Measurements from ENCODE around the gene SERPINI2.

The SERPINI2 gene, protein sequence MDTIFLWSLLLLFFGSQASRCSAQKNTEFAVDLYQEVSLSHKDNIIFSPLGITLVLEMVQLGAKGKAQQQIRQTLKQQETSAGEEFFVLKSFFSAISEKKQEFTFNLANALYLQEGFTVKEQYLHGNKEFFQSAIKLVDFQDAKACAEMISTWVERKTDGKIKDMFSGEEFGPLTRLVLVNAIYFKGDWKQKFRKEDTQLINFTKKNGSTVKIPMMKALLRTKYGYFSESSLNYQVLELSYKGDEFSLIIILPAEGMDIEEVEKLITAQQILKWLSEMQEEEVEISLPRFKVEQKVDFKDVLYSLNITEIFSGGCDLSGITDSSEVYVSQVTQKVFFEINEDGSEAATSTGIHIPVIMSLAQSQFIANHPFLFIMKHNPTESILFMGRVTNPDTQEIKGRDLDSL

DNA sequence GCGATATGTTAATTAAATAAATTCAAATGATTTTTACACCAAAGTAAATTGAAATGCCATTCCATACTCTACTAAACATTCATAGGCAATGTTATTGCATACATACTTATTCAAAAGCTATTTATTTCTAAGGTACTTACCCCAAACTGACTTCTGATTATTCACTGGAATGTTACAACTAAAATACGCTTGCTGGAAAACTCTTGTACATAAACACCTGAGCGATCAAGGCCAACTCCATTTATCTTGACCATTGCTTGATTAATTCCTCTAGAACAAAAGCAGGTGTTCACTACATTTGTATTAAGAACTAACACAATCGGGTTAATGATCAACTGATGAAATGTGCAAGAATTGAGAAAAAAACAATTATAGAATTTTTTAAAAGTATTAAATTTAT, at the start of gene SERPINI2:
SERPINI2 (minus strand) TSS at position 180 of the 400 bp plus-strand sequence. CDS start 2,208 bp downstream, outside the sequence.
- Histone ChIP-seq H3K4me3 (ENCODE audit: low read depth in 1 of 2, low read length in 1 of 2) (no peak within 1 kb of the TSS), H3K27ac (no peak within 1 kb of the TSS), H3K27me3 (no peaks in the 10 kb centered on the region), H3K36me3 (no peaks in the 10 kb centered on the region), H3K9me3 (no peaks in the 10 kb centered on the region), H3K4me1 (ENCODE audit: control insufficient read depth in 1 of 2, insufficient read depth in 1 of 2, low read depth in 1 of 2, low read length in 1 of 2) (no peaks in the 10 kb centered on the region)
- TF ChIP-seq, protein P1, sequence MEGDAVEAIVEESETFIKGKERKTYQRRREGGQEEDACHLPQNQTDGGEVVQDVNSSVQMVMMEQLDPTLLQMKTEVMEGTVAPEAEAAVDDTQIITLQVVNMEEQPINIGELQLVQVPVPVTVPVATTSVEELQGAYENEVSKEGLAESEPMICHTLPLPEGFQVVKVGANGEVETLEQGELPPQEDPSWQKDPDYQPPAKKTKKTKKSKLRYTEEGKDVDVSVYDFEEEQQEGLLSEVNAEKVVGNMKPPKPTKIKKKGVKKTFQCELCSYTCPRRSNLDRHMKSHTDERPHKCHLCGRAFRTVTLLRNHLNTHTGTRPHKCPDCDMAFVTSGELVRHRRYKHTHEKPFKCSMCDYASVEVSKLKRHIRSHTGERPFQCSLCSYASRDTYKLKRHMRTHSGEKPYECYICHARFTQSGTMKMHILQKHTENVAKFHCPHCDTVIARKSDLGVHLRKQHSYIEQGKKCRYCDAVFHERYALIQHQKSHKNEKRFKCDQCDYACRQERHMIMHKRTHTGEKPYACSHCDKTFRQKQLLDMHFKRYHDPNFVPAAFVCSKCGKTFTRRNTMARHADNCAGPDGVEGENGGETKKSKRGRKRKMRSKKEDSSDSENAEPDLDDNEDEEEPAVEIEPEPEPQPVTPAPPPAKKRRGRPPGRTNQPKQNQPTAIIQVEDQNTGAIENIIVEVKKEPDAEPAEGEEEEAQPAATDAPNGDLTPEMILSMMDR (IDR thresholded peaks at IDR 0.05) = no peak

DNA sequence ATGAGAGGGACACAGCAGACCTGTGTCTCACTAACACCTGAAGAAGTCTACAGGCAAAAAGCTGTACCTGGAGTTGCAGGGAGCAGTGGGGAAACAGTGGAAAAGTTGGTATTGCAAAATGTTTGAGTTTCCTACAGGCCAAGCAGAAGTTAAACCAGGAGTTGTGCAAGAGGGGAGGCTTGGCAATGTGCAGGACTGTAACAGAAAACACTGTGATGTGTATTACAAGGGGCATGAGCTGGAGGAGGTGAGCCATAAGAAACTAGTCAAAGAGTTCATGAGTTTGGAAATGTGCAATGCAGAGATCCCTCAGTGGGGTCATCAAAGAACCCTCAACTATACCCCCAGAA, 47.1 kb upstream of the SERPINI2 start:
- Histone ChIP-seq H3K9me3 (no peaks in the 10 kb centered on the region), H3K4me1 (ENCODE audit: control insufficient read depth in 1 of 2, insufficient read depth in 1 of 2, low read depth in 1 of 2, low read length in 1 of 2) (peaks cover 10 to 13% of the 10 kb centered on the region in 2 experiments)

DNA sequence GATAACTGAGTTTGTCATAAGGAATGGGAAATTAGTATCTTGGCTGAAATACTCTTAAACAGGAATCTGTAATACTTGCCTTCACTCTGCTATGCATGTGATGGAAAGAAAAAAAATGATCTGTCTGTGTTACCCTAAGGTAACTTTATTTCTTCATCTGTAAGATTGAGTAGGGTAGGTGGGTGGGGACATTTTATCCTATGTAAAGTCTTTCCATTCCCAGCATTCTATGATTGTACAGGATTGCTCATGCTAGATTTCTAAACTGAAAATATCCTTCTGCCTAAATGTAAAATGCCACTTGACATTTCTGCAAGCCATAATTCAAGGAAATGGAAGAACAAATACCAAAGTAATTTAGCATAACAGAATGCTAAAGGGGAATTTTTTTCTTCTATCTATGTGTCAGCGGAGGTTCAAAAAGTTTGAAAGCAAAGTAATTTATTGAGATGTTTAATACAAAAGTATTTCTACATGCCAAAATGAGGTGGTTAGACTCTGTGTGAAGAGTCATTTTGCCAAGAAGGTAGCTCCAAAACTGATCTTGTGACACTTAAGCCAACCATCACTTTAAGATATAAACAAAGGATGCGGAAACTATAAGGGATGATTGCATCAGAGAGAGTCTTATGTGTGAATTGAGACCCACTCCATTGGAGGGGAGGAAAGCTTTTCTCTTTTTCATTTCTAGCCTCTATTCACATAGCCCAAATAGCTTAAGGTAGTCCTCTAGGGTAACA, 46.6 kb upstream of the SERPINI2 start:
- TF ChIP-seq, protein P1 (IDR thresholded peaks at IDR 0.05) = no peak
- H3K27me3 ChIP-seq = no peaks in the 10 kb centered on the region
- no peaks in the 10 kb centered on the region for H3K9me3 ChIP-seq
- H3K36me3 ChIP-seq = no peaks in the 10 kb centered on the region
- H3K27ac ChIP-seq = no peak overlapping the region
- no peak overlapping the region for H3K4me3 ChIP-seq (ENCODE audit: low read depth in 1 of 2, low read length in 1 of 2)
- peaks cover 10 to 13% of the 10 kb centered on the region in 2 experiments for H3K4me1 ChIP-seq (ENCODE audit: control insufficient read depth in 1 of 2, insufficient read depth in 1 of 2, low read depth in 1 of 2, low read length in 1 of 2)

More for the DNA sequence above, 47.1 kb upstream of the SERPINI2 start:
- TF ChIP-seq, protein P1 (IDR thresholded peaks at IDR 0.05) = no peak
- Histone ChIP-seq H3K36me3 (no peaks in the 10 kb centered on the region), H3K4me3 (ENCODE audit: low read depth in 1 of 2, low read length in 1 of 2) (no peak overlapping the region), H3K27me3 (no peaks in the 10 kb centered on the region), H3K27ac (no peak overlapping the region)

DNA sequence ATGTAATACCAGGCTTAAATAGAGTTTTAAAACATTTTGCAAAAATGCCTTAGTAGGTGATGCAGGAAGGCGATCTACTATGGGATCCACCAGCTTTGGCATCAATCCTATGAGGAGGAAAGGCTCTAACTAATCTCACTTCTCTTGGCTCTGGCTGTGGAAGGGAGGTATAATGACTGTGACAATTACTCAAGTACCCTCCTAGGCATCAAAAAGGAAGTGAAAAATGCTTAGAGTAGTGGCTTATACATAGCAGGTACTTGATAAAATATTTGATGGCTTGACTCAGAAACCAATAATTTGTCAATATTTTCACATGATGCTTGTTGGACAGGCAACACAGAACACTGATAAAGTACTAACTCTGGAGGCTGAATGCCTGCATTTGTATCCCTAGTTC, 34.1 kb upstream of the SERPINI2 start:
- Histone ChIP-seq H3K4me3 (ENCODE audit: low read depth in 1 of 2, low read length in 1 of 2) (no peak overlapping the region), H3K9me3 (no peaks in the 10 kb centered on the region), H3K27me3 (no peaks in the 10 kb centered on the region), H3K36me3 (no peaks in the 10 kb centered on the region), H3K27ac (no peak overlapping the region), H3K4me1 (ENCODE audit: control insufficient read depth in 1 of 2, insufficient read depth in 1 of 2, low read depth in 1 of 2, low read length in 1 of 2) (no peaks in the 10 kb centered on the region)
- TF ChIP-seq, protein P1 (IDR thresholded peaks at IDR 0.05) = no peak

DNA sequence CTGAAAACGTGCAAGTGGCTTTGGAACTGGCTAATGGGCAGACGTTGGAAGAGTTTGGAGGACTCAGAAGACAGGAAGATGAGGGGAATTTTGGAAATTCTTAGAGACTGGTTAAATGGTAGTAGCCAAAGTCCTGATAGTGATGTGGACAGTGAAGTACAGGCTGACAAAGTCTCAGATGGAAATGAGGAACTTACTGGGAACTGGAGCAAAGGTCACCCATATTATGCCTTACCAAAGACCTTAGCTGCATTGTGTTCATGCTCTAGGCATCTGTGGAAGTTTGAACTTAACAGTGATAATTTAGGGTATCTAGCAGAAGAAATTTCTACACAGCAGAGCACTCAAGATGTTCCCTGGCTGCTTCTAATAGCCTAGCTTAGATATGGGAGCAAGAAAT, 28.6 kb upstream of the SERPINI2 start:
- Histone ChIP-seq H3K27me3 (no peaks in the 10 kb centered on the region), H3K27ac (no peak overlapping the region), H3K9me3 (no peaks in the 10 kb centered on the region), H3K36me3 (no peaks in the 10 kb centered on the region), H3K4me3 (ENCODE audit: low read depth in 1 of 2, low read length in 1 of 2) (no peak overlapping the region), H3K4me1 (ENCODE audit: control insufficient read depth in 1 of 2, insufficient read depth in 1 of 2, low read depth in 1 of 2, low read length in 1 of 2) (no peaks in the 10 kb centered on the region)
- TF ChIP-seq, protein P1 (IDR thresholded peaks at IDR 0.05) = no peak
